Ishikawa (cell line): ENCODE measurements around the gene TBATA.
A peak's percentile ranks its signal among the peaks of the same experiment; 100 is the strongest.

Experiments
- CEBPB ChIP-seq: IDR thresholded peaks from 2 replicates; pipeline ENCODE4 v1.6.1; 2012
- CREB1 ChIP-seq: IDR thresholded peaks from 2 replicates; pipeline ENCODE4 v1.6.1; 2012; ENCODE audit warnings: low read depth
- EGR1 ChIP-seq: IDR thresholded peaks from 2 replicates; pipeline ENCODE4 v1.6.1; 2012
- EP300 ChIP-seq: IDR thresholded peaks from 2 replicates; pipeline ENCODE4 v1.6.1; 2012; ENCODE audit warnings: borderline replicate concordance
- FOXM1 ChIP-seq: IDR thresholded peaks from 2 replicates; pipeline ENCODE4 v1.6.1; 2012; ENCODE audit warnings: low read depth, borderline replicate concordance
- MAX ChIP-seq: IDR thresholded peaks from 2 replicates; pipeline ENCODE4 v1.6.1; 2012
- NFIC ChIP-seq: IDR thresholded peaks from 2 replicates; pipeline ENCODE4 v1.6.1; 2012
- RAD21 ChIP-seq: IDR thresholded peaks from 2 replicates; pipeline ENCODE4 v1.6.1; 2012; ENCODE audit warnings: low read depth
- REST ChIP-seq: IDR thresholded peaks from 2 replicates; pipeline ENCODE4 v1.6.1; 2012; ENCODE audit warnings: low read depth, mild to moderate bottlenecking
- TAF1 ChIP-seq: IDR thresholded peaks from 2 replicates; pipeline ENCODE4 v1.6.1; 2012; ENCODE audit warnings: low read depth, mild to moderate bottlenecking
- TCF12 ChIP-seq: IDR thresholded peaks from 2 replicates; pipeline ENCODE4 v1.6.1; 2012; ENCODE audit warnings: low read depth
- TEAD4 ChIP-seq: IDR thresholded peaks from 2 replicates; pipeline ENCODE4 v1.6.1; 2012
- USF1 ChIP-seq: IDR thresholded peaks from 2 replicates; pipeline ENCODE4 v1.6.1; 2012
- YY1 ChIP-seq: IDR thresholded peaks from 2 replicates; pipeline ENCODE4 v1.6.1; 2012; ENCODE audit warnings: low read depth
- ZBTB7A ChIP-seq: IDR thresholded peaks from 2 replicates; pipeline ENCODE4 v1.6.1; 2012; ENCODE audit warnings: low read depth

The TBATA gene

GRCh38 chr10:70779088-70779487, 6.1 kb downstream of the TBATA start:
- TF ChIP-seq EGR1 (no peak), YY1 (no peak), ZBTB7A (no peak), USF1 (peak; percentile 31; the same call in 1 of the 2 replicates)

- TF ChIP-seq TCF12 (no peak), TEAD4 (no peak), YY1 (no peak), CEBPB (no peak), CREB1 (no peak), ZBTB7A (no peak), RAD21 (no peak), NFIC (no peak)
Measured at GRCh38 chr10:70778267-70778924, 6.8 kb downstream of the TBATA start.

- no peak for TF ChIP-seq CEBPB
Measured at GRCh38 chr10:70777063-70777875, 7.9 kb downstream of the TBATA start.

- TF ChIP-seq FOXM1 (no peak), TEAD4 (no peak), ZBTB7A (no peak), REST (no peak), USF1 (no peak), TCF12 (no peak), MAX (no peak), YY1 (no peak), CREB1 (no peak), NFIC (no peak), CEBPB (no peak), EGR1 (no peak), TAF1 (no peak), RAD21 (no peak), EP300 (no peak)
Measured at GRCh38 chr10:70776455-70777005, 8.6 kb downstream of the TBATA start.

GRCh38 chr10:70775679-70776454, 9.3 kb downstream of the TBATA start:
- TF ChIP-seq EGR1 (no peak), TCF12 (no peak), REST (no peak), USF1 (no peak), YY1 (no peak), NFIC (no peak), EP300 (no peak), RAD21 (no peak)
